ENCODE data around the gene SKP1.

GRCh38 chr5:134145779-134146581 is 30.8 kb downstream of the SKP1 start:
- TF ChIP-seq CTCF (conservative IDR thresholded peaks at IDR 0.05 in 1 of 2, IDR thresholded peaks at IDR 0.05 in 1 of 2; ENCODE audit: extremely low read depth in 1 of 2, insufficient read depth in 1 of 2, low read depth in 1 of 2, low read length in 2 of 2) (peak; percentile 95 to 97), EZH2 (IDR thresholded peaks at IDR 0.05; ENCODE audit: borderline replicate concordance, low read length) (no peak)
